ENCODE measurements around the gene LAT.
"Not testable (repeated sequence)": the region's sequence is repeated elsewhere in the genome, so short reads cannot be mapped to it uniquely, and the experiment has no call there.

The LAT gene

DNA sequence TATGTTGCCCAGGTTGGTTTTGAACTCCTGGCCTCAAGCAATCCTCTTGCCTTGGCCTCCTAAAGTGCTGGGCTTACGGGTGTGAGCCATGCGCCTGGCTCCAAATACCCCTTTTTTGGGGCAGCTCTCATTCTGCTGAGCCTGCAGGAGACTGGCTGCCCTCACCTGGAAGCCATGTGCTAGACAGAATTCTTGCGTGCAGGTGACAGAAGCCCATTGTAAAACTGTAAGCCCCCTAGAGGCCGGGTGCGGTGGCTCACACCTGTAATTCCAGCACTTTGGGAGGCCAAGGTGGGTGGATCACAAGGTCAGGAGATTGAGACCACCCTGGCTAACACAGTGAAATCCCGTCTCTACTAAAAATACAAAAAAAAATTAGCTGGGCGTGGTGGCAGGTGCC lies 4.5 kb upstream of the LAT start:
- DNase-seq, result not testable (repeated sequence)

DNA sequence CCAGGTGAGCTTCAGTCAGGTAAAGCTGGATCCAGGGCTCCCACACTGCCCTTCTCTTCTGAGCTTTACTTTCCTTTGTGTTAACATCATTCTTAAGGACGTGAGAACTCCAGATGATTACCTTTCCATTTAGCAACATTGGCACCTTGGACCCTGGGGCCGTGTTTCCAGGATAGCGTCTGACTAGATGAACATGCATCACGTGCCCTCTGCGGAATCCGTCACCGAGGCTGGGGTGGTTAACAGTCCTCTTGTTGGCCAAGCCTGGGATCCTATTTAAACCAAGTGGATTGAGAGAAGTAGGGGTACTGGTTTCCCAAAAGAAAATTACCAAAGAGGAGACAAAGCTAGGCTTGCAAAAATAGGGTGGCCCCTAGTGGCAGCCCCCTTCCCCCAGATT lies 3.9 kb upstream of the LAT start:
- no peak for DNase-seq

DNA sequence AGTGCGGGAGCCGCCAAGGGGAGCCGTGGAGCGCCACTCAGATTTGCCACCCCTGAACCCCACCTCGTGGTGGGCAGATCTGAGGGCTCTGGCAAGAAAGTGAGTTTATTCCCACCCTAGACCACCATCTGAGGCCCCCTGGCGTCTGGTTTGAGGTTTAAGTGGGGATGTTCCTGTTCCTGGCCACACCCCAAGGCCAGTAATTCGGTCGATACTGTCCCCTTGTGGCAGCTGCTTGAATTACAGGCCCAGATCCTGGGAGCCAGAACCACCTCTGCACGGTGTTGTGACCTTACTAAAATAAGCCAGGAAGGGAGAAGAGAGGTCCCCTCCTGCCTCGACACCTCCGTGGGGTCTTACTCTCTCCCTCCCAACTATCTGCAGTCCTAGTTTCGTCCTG lies 3.3 kb upstream of the LAT start:
- no peak for DNase-seq

DNA sequence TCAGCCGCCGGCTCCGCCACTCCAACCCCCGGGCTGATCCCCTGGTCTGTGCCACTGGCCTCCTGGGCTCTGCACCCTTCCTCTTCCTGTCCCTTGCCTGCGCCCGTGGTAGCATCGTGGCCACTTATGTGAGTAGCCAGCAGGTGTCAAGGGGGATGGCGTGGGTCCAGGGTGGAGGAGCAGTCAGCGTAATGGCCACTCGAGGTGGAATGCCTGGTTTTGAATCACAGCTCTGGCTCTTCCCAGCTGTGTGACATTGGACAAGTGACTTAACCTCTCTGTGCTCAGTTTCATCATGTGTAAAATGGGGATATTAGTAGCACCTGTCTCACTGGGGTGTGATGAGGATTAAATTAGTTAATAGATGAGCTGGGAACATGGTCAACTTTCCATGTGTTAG lies 2.4 kb upstream of the LAT start:
- DNase-seq, result no peak

DNA sequence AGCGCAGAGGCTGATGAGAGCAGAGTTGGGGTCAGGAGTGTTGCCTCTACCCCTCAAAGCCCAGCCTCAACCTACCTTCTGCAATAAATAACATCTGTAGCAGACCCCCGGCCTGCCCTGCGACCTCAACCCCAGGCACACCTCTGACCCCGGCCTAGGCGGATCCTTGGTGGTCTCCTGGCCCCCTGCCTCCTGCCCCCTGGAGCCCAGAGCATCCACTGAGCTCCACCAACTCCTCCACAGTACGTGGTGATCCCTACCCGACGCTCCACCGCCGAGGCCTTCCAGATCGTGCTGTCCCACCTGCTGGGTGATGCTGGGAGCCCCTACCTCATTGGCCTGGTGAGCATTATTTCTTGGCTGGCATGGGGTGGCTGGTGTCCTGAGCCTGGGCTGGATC lies 1.9 kb upstream of the LAT start:
- no peak for DNase-seq

DNA sequence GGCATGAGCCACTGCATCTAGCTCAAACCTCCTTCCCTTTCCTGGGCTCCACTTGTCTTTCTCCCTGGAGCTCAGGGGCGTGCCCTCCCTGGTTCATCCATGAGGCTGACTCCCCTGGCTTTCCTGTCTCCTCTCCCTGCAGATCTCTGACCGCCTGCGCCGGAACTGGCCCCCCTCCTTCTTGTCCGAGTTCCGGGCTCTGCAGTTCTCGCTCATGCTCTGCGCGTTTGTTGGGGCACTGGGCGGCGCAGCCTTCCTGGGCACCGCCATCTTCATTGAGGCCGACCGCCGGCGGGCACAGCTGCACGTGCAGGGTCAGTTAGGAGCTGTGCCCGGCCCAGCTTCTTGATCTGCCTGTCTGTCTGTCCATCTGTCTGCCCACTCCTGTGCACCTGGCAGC lies 1.2 kb upstream of the LAT start:
- DNase-seq, result no peak

DNA sequence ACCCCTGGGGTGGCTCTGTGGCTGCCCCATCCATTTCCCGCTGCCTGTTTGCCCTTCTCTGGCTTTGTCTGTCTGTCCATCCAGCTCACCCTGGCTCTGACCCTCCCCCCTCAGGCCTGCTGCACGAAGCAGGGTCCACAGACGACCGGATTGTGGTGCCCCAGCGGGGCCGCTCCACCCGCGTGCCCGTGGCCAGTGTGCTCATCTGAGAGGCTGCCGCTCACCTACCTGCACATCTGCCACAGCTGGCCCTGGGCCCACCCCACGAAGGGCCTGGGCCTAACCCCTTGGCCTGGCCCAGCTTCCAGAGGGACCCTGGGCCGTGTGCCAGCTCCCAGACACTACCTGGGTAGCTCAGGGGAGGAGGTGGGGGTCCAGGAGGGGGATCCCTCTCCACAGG lies 761 bp upstream of the LAT start:
- DNase-seq, result no peak

DNA sequence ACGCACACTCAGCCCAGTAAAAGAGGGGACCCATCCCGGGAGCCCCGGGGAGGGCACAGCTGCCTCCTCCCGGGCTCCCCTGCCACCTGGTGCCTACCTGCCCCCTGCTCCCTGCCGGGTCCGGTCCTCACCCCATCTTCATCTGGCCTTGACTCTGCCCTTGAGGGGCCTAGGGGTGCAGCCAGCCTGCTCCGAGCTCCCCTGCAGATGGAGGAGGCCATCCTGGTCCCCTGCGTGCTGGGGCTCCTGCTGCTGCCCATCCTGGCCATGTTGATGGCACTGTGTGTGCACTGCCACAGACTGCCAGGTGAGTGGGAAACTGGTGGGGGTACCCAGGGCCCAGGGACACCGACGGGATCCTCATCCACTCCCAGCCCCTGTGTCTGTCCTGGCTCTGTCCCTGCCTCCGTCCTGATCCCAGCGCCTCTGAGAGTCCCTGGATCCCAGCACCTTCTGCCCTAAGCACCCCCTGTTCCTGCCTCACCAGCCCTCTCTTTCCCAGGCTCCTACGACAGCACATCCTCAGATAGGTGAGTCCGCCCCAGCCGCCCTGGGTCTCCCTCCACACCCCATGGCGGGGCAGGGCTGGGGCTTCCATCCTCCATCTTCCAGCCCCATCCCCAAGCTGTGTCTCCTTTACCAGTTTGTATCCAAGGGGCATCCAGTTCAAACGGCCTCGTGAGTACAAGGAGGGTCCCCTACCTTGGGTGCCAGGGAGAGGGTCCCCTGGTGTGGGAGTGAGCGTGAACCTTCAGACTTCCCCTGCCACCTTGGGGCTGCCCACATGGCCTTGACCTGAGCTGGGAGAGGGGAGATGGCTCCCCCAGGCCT lies 574 bp downstream of the LAT start:
- no peak for DNase-seq

DNA sequence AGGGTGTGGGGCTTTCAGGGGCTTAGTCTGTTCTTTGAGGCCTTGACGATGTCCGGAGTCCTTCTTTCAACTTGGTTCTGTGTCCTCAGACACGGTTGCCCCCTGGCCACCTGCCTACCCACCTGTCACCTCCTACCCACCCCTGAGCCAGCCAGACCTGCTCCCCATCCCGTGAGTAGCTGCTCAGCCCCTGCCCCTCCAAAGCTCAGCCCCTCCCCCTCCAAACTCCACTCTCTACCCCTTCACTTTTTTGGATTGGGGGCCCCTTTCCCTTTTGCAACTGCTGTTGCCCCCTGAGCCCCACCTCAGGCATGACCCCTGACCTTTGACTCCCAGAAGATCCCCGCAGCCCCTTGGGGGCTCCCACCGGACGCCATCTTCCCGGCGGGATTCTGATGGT lies 1.2 kb downstream of the LAT start:
- no peak for DNase-seq

DNA sequence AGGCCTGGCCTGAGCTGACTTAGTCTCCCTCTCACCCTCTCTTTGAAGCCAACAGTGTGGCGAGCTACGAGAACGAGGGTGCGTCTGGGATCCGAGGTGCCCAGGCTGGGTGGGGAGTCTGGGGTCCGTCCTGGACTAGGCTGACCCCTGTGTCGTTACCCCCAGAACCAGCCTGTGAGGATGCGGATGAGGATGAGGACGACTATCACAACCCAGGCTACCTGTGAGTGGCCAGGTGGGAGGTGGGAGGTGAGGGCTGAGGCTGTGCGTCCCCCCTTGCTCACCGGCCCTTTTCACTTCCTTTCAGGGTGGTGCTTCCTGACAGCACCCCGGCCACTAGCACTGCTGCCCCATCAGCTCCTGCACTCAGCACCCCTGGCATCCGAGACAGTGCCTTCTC lies 1.6 kb downstream of the LAT start:
- no peak for DNase-seq

DNA sequence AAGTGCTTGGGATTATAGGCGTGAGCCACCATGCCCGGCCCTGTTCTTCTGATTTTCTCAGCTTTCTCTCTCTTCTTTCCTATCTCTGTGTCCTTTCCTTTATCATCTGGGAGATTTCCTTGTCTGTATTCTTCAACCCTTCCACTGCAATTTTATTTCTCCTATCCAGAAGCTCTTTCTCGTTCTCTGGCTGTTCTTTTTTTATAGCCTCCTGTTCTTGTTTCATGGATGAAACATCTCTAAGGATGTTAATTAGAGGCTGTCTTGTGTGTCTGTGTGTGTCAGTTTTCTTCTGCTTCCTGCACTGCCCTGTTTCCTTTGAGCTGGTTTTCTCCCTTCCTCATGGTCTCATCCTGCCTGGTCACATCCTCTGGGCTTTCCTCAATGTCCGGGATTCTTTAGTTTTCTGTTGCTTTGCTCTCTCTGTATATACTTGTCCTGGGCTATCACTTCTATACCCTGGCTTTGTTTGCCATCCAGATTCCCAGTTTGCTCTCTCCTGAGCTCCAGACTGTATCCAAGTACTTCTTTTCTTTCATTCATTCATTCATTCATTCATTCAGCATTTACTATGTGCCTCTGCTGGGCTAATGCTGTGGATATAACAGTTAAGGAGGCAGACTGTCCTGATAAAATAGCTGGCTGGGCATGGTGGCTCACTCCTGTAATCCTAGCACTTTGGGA lies 2.5 kb downstream of the LAT start:
- no peak for DNase-seq

DNA sequence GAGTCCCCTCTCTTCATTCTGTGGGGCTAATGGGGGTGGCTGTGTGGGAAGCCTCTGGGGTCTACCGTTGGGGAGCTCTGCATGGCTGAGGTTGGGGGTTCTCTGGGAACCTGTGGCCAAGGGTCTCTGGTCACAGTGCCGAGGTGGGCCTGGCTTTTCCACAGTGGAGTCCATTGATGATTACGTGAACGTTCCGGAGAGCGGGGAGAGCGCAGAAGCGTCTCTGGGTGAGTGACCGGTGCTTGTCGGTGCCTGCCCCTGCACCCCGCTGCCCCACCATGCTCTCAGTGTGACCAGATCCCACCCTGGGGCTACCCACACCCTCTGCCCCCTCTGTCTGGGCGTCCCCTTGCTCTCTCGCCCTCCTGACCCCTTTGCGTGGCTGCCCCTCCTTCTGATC lies 4.5 kb downstream of the LAT start:
- no peak for DNase-seq

DNA sequence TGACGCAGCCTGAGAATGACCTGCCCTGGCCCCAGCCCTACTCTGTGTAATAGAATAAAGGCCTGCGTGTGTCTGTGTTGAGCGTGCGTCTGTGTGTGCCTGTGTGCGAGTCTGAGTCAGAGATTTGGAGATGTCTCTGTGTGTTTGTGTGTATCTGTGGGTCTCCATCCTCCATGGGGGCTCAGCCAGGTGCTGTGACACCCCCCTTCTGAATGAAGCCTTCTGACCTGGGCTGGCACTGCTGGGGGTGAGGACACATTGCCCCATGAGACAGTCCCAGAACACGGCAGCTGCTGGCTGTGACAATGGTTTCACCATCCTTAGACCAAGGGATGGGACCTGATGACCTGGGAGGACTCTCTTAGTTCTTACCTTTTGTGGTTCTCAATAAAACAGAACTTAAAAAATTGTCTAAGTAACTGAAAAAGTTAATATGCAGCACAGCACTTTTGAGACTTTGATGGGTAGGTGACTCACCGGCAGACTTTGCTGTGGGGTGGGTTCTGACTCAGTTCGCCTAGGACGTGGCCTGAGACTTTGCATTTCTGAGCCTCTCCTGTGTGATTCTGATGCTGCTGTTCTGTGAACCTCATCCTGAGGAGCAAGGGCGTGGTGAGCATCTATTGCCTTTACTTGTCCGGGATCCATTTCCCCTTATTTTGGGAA lies 5.7 kb downstream of the LAT start:
- no peak for DNase-seq

DNA sequence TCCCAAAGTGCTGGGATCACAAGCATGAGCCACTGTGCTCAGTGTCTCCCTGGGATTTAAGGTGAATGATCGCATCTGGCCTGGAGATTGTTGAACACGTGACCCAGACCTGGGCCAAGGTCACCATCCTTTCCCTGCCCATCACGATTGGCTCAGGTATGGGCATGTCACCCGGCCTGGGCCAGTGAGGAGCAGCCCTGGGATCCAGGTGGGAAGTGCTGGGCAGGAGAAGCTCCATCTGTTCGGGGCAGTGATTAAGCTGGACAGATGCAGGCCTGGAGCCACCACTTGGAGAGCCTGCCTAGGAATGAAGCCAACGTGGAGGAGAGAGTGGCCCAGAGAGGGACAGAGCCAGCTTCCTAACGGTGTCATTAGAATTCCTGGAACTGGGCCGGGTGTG lies 6.8 kb downstream of the LAT start:
- no peak for DNase-seq

DNA sequence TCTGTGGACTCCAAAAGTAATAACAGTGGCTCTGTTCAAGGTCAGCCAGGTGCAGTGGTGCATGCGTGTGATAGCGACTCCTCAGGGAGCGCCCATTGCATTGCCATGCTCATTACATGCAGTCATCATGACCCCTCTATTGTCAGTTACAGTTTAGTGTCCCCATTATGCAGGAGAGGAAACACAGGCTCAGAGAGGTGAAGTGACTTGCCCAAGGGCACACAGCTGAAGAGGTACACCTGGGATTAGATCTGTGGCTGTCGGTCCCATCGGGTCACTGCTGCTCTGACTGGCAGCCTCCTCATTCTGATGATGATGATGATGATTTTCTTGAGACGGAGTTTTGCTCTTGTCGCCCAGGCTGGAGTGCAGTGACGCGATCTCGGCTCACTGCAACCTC lies 7.6 kb downstream of the LAT start:
- no peak for DNase-seq

DNA sequence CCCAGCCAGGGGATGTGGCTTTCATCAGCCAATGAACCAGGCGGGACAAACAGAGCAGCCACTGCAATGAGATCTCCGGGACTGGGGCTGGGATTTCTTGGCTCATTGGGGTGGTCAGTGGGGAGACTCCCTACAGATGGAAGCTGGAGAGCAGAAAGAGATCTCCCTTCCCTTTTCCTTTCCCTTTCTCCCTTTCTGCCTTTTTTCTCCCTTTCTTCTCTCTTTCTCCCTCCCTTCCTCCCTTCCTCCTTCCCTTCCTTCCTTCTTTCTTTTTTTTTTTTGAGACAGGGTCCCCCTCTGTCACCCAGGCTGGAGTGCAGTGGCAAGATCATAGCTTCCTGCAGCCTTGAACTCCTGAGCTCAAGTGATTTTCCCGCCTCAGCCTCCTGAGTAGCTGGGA lies 14.0 kb downstream of the LAT start:
- no peak for DNase-seq

DNA sequence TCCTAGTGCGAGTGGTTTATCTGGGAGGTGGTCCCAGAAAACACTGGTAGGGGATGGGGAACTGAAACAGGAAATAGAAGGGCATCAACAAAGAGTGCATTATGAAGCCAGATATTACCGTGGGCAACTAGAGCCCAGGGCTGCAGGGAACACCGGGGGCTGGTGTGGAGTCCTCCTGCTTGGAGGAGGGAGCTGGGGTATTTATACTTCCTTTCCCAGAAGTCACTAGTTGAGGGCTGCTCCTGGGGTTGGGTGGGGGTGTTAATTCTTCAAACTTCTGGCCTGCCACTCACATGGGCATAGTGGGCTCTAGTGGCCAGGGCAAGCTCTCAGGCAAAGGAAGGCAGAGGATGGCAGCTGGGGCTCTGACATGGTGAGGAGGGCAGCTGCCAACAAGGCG lies 14.7 kb downstream of the LAT start:
- DNase-seq, result no peak

DNA sequence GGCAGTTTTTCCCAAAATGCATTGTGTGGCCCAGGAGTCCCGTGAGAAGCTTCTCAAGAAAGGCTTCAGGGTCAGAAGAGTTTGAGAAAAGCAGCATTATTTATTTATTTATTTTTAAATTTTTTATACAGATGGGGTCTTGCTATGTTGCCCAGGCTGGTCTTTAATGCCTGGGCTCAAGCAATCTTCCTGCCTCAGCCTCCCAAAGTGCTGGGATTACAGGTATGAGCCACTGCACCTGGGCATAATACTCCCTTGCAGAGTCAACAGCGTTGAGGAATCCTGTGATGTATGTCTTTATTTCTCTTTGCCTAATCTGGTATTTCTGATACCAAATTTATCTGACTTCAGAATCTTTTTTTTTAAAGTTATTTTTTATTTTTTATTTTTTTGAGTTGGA lies 15.2 kb downstream of the LAT start:
- DNase-seq, result no peak

DNA sequence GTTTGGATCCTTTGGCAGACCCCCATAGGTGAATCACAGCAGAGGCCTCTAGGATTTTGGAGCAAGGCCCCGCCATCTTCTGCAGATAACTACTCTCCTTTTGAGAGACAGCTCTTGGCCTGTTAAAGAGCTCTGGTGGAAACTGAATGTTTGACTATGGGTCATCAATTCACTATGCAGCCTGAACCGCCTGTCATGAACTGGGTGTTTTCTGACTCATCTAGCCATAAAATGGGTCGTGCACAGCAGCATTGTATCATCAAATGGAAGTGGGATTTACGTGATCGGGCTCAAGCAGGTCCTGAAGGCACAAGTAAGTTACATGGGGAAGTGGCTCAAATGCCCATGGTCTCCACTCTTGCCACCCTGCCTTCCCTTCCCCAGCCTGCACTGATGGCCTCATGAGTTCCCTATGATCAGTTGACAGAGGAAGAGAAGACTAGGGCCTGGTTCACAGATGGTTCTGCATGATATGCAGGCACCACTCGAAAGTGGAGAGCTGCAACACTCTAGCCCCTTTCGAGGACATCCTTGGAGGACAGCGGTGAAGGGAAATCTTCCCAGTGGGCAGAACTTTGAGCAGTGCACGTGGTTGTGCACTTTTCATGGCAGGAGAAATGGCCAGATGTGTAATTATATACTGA lies 19.8 kb downstream of the LAT start:
- not testable (repeated sequence) for DNase-seq

DNA sequence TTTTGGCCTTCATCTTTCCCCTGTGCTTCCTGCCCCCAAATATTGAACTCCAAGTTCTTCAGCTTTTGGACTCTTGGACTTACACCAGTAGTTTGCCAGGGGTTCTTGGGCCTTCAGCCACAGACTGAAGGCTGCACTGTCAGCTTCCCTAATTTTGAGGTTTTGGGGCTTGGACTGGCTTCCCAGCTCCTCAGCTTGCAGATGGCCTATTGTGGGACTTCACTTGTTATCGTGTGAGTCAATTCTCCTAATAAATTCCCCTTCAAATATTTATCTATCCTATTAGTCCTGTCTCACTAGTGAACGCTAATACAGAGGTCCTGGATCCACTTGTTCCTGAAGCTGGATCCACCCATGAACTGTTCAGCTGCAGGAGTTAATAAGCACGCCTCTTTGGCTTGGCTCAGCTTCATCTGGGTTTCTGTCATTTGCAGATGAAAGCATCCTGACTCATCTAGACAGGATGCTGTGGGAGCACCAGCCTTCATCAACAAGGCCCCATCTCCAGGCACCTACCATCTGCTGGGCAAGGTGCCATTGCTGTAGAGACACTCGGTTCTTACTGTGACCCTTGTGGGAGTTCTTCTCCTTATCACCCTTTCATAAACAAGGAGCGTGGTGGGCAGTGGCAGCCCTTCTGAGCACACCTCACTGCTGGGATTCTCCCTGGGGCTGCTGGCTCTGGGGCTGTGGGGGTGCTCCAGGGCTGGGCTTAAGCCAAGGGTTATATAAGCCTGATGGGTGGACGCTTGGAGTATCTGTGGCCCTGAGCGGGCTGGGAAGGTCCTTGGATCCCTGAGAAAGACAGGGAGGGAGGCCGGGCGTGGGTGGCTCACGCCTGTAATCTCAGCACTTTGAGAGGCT lies 23.1 kb downstream of the LAT start:
- DNase-seq, result no peak

DNA sequence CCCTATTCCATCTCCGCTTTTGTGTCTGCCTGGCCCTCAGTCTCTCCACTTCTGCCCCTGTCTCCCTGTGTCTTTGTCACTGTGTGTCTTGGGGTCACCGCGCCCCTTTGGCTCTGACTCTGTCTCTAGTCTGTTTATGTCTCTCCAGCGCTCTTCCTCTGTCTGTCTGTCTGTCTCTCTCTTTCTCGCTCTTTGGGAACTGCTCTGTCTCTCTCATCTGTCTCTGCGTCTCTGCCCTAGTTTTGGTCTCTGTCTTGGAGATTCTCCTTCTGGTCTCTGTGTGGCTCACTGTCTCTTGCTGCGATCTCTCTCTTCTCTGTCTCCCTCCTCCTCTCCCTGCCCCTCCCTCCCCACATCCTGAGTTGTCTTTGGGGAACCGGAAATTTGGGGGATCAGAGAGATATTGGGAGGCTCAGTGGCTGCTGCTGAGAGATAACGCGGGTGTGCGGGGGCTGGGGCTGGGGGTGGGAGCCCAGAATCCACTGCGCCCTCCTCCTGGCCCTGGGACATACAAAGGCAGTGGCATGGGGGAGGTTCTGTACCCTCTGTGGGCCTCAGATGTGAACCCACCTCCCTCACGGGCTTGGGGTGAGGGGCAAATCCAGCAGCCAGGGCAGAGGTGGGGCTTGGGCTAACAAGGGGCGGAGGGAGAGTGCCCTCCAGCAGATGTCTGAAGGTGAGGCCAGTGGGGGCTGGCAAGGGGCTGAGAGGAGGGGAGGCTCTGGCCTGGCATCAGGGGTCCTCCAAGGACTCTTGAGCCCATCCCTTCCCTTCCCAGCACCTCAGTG lies 24.4 kb downstream of the LAT start:
- DNase-seq, result no peak

DNA sequence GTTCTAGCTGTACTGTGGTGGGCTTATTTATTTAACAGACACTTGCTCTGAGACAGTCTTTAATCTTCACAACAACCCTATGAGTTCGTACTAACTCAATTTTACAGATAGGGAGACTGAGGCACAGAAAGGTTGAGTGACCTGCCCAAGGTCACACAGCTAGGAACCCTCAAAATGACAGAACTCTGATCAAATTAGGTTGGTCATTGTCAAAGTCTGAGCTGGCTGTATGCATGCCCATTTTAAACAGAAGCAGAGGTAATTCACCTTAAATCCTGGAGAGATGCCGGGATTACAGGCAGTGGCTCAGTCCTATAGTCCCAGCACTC lies 24.9 kb downstream of the LAT start:
- no peak for DNase-seq
